CD8-positive, alpha-beta memory T cell (primary cell): ENCODE data around the gene ADAM17. TPM values are rescaled to one million over a fixed set of nuclear protein-coding genes. Genes with fewer than 3 reads are reported as not detected.

ENCODE experiments used
- CTCF ChIA-PET: fragments of 350-600 bp; sonication (Branson Sonifier 250); formaldehyde crosslinking; loops from one replicate; lab custom pipeline; 2021; ENCODE audit warnings: antibody characterized with exemption; lab: Charles Lee
- POLR2A ChIA-PET: fragments of 350-600 bp; sonication (Branson Sonifier 250); formaldehyde crosslinking; loops from one replicate; lab custom pipeline; 2021; ENCODE audit warnings: antibody characterized with exemption; lab: Charles Lee
- DNase-seq, 5 donors: peaks; one replicate each; pipeline versions ENCODE4 v3.0.0 to v3.0.0-alpha.2; 2020 to 2022; ENCODE audit warnings: mixed read lengths in 1 of 5
- H3K27ac ChIP-seq: one replicate; pipeline ENCODE4 v1.7.0; 2013; ENCODE audit warnings: low read depth, mild to moderate bottlenecking, low read length, moderate library complexity
- H3K27me3 ChIP-seq: 2 replicates; pipeline ENCODE4 v1.7.0; 2013; ENCODE audit warnings: low read length, mild to moderate bottlenecking; ENCODE audit not compliant: insufficient read depth, poor library complexity, severe bottlenecking
- H3K36me3 ChIP-seq: 2 replicates; pipeline ENCODE4 v1.7.0; 2013; ENCODE audit warnings: mild to moderate bottlenecking, low read length, moderate library complexity; ENCODE audit not compliant: insufficient read depth
- H3K4me1 ChIP-seq: 2 replicates; pipeline ENCODE4 v1.7.0; 2013; ENCODE audit warnings: mild to moderate bottlenecking, low read length, moderate library complexity; ENCODE audit not compliant: insufficient read depth
- H3K4me3 ChIP-seq: 2 replicates; pipeline ENCODE4 v1.7.0; 2013; ENCODE audit warnings: mild to moderate bottlenecking, low read length
- H3K9me3 ChIP-seq: 2 replicates; pipeline ENCODE4 v1.7.0; 2013; ENCODE audit warnings: mild to moderate bottlenecking, low read length
- H3K27ac Mint-ChIP-seq, 8 donors: one replicate each; pipeline ENCODE4 v1.8.0; 2020 to 2021; ENCODE audit warnings: mixed read lengths in 8 of 8, mild to moderate bottlenecking in 6 of 8, inconsistent platforms in 3 of 8, moderate library complexity in 3 of 8
- H3K27me3 Mint-ChIP-seq, 2 donors: one replicate each; pipeline ENCODE4 v1.8.0; 2020 to 2021; ENCODE audit warnings: mixed read lengths in 2 of 2, mild to moderate bottlenecking in 1 of 2, moderate library complexity in 1 of 2
- H3K36me3 Mint-ChIP-seq, 3 donors: one replicate each; pipeline ENCODE4 v1.8.0; 2020 to 2021; ENCODE audit warnings: mixed read lengths in 3 of 3, inconsistent platforms in 1 of 3, mild to moderate bottlenecking in 1 of 3
- H3K4me1 Mint-ChIP-seq, 3 donors: one replicate each; pipeline ENCODE4 v1.8.0; 2020 to 2021; ENCODE audit warnings: mixed read lengths in 3 of 3, inconsistent platforms in 1 of 3, mild to moderate bottlenecking in 1 of 3
- H3K4me3 Mint-ChIP-seq, 7 donors: one replicate each; pipeline ENCODE4 v1.8.0; 2020 to 2021; ENCODE audit warnings: mixed read lengths in 7 of 7, mild to moderate bottlenecking in 6 of 7, moderate library complexity in 4 of 7, inconsistent platforms in 2 of 7
- H3K9me3 Mint-ChIP-seq, 5 donors: one replicate each; pipeline ENCODE4 v1.8.0; 2020 to 2022; ENCODE audit warnings: mixed read lengths in 5 of 5, mild to moderate bottlenecking in 3 of 5, moderate library complexity in 2 of 5, inconsistent platforms in 1 of 5
- polyA plus RNA-seq: library from polyadenylated mRNA; unstranded; fragments of 300-500 nt; fragmentation: Illumina TruSeq; gene quantifications from one replicate; pipeline ENCODE4 v1.2.3, GENCODE V29; 2021
- total RNA-seq, 2 experiments: library from RNA; stranded (reverse); gene quantifications; one replicate each; pipeline ENCODE4 v1.2.3, GENCODE V29; 2021

ADAM17 gene
- total and polyA plus RNA-seq, 3 experiments from 2014 or later, result 12.6 to 20.9 (median 17.9) TPM

DNA sequence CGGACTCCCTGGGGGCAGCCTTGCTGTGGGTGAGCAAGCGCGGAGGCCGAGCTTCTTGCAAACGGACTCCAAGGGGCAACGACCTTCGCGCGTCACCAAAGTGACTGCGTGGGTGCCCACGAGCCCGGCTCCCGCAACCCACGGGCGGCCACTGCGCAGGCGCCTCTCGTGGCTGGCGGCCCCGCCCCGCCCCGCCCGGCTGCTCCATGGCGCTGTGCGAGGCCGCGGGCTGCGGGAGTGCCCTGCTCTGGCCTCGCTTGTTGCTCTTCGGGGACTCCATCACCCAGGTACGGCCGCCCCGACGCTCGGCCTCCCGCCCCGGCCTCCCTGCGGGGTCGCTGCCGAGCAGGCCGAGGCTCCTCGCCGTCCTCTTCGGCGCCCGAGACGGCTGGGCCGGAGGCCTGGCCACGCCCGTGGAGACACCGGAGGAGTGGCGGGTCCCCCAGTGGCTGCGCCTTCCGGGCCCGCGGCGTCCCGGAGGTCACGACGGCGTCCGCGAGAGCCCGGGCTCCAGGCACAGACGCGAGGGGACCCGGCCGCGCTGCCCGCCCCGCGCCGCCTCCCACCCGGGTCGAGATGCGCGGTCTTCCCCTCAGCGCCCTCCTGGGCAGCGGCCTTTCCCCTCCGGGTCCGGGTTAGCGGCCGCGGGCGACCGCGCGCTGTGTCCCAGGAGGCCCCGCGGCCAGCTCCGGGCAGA is 81.1 kb downstream of the ADAM17 start, which contains the start of gene IAH1:
TSS of gene IAH1 (plus strand) at position 191 of the 697 bp plus-strand sequence. CDS start at position 207, 16 bp downstream.
- H3K4me3 ChIP-seq, result peak within 1 kb of the TSS; percentile 42
- POLR2A ChIA-PET, result interaction anchor here (0.9 to 3.8 kb wide), 6 partner anchors 8 to 368 kb away, joined by 3 to 28 read pairs (median 6); partner anchors contain the start of genes ADAM17, CPSF3, ITGB1BP1 and TAF1B

DNA sequence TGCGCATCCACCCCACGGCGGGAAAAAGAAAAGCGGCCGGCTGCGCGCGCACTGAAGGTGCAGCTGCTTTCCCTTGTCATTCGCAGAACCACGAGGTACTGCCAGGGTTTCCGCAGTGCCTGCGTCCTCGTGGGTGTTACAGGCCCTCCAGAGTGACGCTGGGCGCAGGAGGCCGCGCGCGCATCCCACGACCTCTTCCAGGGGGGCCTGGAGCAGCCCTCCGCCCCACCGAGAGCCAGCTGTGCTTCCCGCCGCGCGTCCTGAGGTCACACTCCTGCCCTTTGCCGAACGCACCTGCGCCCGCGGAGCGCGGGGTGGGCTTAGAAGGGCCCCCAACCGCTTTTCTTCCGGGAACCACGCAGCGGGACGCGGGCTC is 81.7 kb downstream of the ADAM17 start:
- Mint-ChIP-seq H3K27ac (peak overlapping the region; percentile 84 to 98 (median 92)), H3K36me3 (peaks cover 3 to 35% (median 6%) of the 10 kb centered on the region in 3 donors), H3K4me1 (peaks cover 39 to 56% (median 48%) of the 10 kb centered on the region in 3 donors), H3K27me3 (no peaks in the 10 kb centered on the region), H3K4me3 (peak overlapping the region; percentile 83 to 93 (median 84)), H3K9me3 (no peaks in the 10 kb centered on the region)
- peak; percentile 58 to 87 (median 67) for DNase-seq
- POLR2A ChIA-PET, result interaction anchor here (0.6 to 3.8 kb wide), 8 partner anchors 8 to 369 kb away, joined by 3 to 28 read pairs (median 6); partner anchors contain the start of genes ADAM17, CPSF3, ITGB1BP1 and TAF1B
- Histone ChIP-seq H3K4me1 (peaks cover 39% of the 10 kb centered on the region), H3K27ac (peak overlapping the region; percentile 90), H3K36me3 (peaks cover 10% of the 10 kb centered on the region), H3K9me3 (no peaks in the 10 kb centered on the region), H3K4me3 (peak overlapping the region; percentile 42), H3K27me3 (no peaks in the 10 kb centered on the region)
- CTCF ChIA-PET, result interaction anchor here (0.7 to 1.7 kb wide), 8 partner anchors 8 to 328 kb away, joined by 3 to 7 read pairs (median 4); partner anchors contain the start of genes ADAM17 and YWHAQ

More for the DNA sequence above, 81.1 kb downstream of the ADAM17 start, which contains the start of gene IAH1:
- Mint-ChIP-seq H3K4me3 (peak within 1 kb of the TSS; percentile 83 to 93 (median 84)), H3K4me1 (peaks cover 39 to 61% (median 54%) of the 10 kb centered on the region in 3 donors), H3K27ac (peak within 1 kb of the TSS; percentile 89 to 98 (median 92)), H3K36me3 (peaks cover 3 to 38% (median 6%) of the 10 kb centered on the region in 3 donors), H3K27me3 (no peaks in the 10 kb centered on the region), H3K9me3 (no peaks in the 10 kb centered on the region)
- DNase-seq, result peak; percentile 71 to 86 (median 75)
- CTCF ChIA-PET, result interaction anchor here (1.0 to 2.3 kb wide), 6 partner anchors 8 to 324 kb away, joined by 3 to 7 read pairs (median 4); partner anchors contain the start of genes ADAM17 and YWHAQ
- Histone ChIP-seq H3K27me3 (no peaks in the 10 kb centered on the region), H3K9me3 (no peaks in the 10 kb centered on the region), H3K27ac (peak within 1 kb of the TSS; percentile 90), H3K36me3 (peaks cover 13% of the 10 kb centered on the region), H3K4me1 (peaks cover 39% of the 10 kb centered on the region)

- peak overlapping the region; percentile 90 for H3K27ac ChIP-seq
- ChIA-PET CTCF (interaction anchor here (0.7 to 1.7 kb wide), 8 partner anchors 9 to 329 kb away, joined by 3 to 7 read pairs (median 4); partner anchors contain the start of genes ADAM17 and YWHAQ), POLR2A (interaction anchor here (0.6 to 3.8 kb wide), 8 partner anchors 9 to 369 kb away, joined by 3 to 28 read pairs (median 6); partner anchors contain the start of genes ADAM17, CPSF3, ITGB1BP1 and TAF1B)
- peak overlapping the region; percentile 42 for H3K4me3 ChIP-seq
- Mint-ChIP-seq H3K9me3 (no peaks in the 10 kb centered on the region), H3K27ac (peak overlapping the region; percentile 84 to 98 (median 92)), H3K36me3 (peaks cover 3 to 33% (median 6%) of the 10 kb centered on the region in 3 donors), H3K4me3 (peak overlapping the region; percentile 83 to 93 (median 84)), H3K27me3 (no peaks in the 10 kb centered on the region), H3K4me1 (peaks cover 34 to 51% (median 43%) of the 10 kb centered on the region in 3 donors)
- no peaks in the 10 kb centered on the region for H3K27me3 ChIP-seq
- H3K4me1 ChIP-seq, result peaks cover 39% of the 10 kb centered on the region
- no peaks in the 10 kb centered on the region for H3K9me3 ChIP-seq
- H3K36me3 ChIP-seq, result peaks cover 5% of the 10 kb centered on the region
- DNase-seq, result peak in 2 of 5 donors; percentile 11 to 53
Observed at GRCh38 chr2:9473308-9473984, 82.2 kb downstream of the ADAM17 start.

- Mint-ChIP-seq H3K27ac (peak overlapping the region in 7 of 8 donors; percentile 6 to 93 (median 91)), H3K36me3 (peaks cover 3 to 35% (median 6%) of the 10 kb centered on the region in 3 donors), H3K4me1 (peaks cover 25 to 41% (median 34%) of the 10 kb centered on the region in 3 donors), H3K9me3 (no peaks in the 10 kb centered on the region), H3K27me3 (no peaks in the 10 kb centered on the region), H3K4me3 (peak overlapping the region in 6 of 7 donors; percentile 82 to 86 (median 84))
- no peak for DNase-seq
- H3K9me3 ChIP-seq, result no peaks in the 10 kb centered on the region
- ChIA-PET POLR2A (interaction anchor here (3.8 kb wide), 1 partner anchor 49 kb away, joined by 28 read pairs; the partner anchor contains the start of genes CPSF3 and ITGB1BP1), CTCF (interaction anchor here (1.5 to 1.7 kb wide), 3 partner anchors 50 to 326 kb away, joined by 5 to 7 read pairs (median 5); no protein-coding TSS in a partner anchor)
- no peaks in the 10 kb centered on the region for H3K27me3 ChIP-seq
- no peaks in the 10 kb centered on the region for H3K36me3 ChIP-seq
- H3K4me1 ChIP-seq, result peaks cover 34% of the 10 kb centered on the region
- H3K4me3 ChIP-seq, result no peak overlapping the region
- no peak overlapping the region for H3K27ac ChIP-seq
Observed at GRCh38 chr2:9472511-9472910, 83.1 kb downstream of the ADAM17 start.

DNA sequence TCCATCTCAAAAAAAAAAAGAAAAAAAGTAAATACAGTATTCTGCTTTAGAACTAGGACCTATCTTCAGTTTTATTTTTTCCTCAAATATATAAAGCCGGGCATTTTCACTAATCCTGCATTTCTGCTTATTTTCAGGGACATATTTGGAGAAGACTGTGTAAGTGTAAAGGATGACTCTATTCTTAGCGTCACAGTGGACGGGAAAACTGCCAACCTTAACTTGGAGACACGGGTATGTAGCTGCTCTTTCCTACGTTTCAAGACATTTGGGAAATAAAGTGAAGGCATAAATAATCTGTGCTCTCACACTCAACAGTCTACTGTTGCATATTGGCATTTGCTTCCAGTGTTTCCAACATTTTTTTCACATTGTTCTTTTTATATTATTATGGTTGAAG is 84.4 kb downstream of the ADAM17 start:
- DNase-seq, result no peak
- no peak overlapping the region for H3K4me3 ChIP-seq
- H3K9me3 Mint-ChIP-seq, result no peaks in the 10 kb centered on the region
- ChIA-PET CTCF (no interaction called here), POLR2A (interaction anchor here (0.6 to 0.7 kb wide), 2 partner anchors 47 to 132 kb away, joined by 3 to 4 read pairs; partner anchors contain the start of genes CPSF3 and ITGB1BP1)
- no peaks in the 10 kb centered on the region for H3K9me3 ChIP-seq
- peak overlapping the region in 1 of 7 donors; percentile 12 for H3K4me3 Mint-ChIP-seq
- H3K36me3 ChIP-seq, result no peaks in the 10 kb centered on the region
- H3K27me3 ChIP-seq, result no peaks in the 10 kb centered on the region
- peaks cover 22% of the 10 kb centered on the region for H3K4me1 ChIP-seq
- no peak overlapping the region for H3K27ac Mint-ChIP-seq
- no peak overlapping the region for H3K27ac ChIP-seq
- no peaks in the 10 kb centered on the region for H3K27me3 Mint-ChIP-seq
- peaks cover 14 to 28% (median 21%) of the 10 kb centered on the region in 3 donors for H3K4me1 Mint-ChIP-seq
- peaks cover under 1 to 31% (median 8%) of the 10 kb centered on the region in 3 donors for H3K36me3 Mint-ChIP-seq

DNA sequence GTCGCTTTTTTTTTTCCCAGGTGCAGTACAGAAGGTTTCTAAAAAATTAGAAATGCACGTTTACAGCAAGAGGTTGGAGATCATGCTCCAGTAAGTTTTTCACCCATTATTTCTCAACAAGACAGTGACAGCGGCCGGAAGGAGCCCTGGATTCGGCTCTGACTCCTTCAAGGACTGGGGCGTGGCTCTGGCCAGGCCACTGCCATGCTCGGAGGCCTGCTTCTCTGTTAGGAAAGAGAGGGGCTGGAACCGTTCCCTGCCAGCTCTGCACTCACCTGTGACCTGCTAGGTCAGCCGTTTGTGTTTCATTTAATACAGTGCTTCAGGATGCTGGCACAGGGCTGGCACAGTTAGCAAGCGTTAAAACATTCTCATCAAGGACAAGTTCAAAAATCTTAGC is 87.9 kb downstream of the ADAM17 start:
- CTCF ChIA-PET, result no interaction called here
- Mint-ChIP-seq H3K4me3 (no peak overlapping the region), H3K36me3 (peaks cover 4 to 39% (median 5%) of the 10 kb centered on the region in 3 donors), H3K9me3 (no peaks in the 10 kb centered on the region), H3K27me3 (no peaks in the 10 kb centered on the region), H3K27ac (no peak overlapping the region), H3K4me1 (peaks cover 9 to 17% (median 14%) of the 10 kb centered on the region in 3 donors)
- Histone ChIP-seq H3K4me1 (no peaks in the 10 kb centered on the region), H3K36me3 (no peaks in the 10 kb centered on the region), H3K9me3 (no peaks in the 10 kb centered on the region), H3K4me3 (no peak overlapping the region), H3K27me3 (no peaks in the 10 kb centered on the region), H3K27ac (no peak overlapping the region)
- POLR2A ChIA-PET, result no interaction called here
- no peak for DNase-seq

DNA sequence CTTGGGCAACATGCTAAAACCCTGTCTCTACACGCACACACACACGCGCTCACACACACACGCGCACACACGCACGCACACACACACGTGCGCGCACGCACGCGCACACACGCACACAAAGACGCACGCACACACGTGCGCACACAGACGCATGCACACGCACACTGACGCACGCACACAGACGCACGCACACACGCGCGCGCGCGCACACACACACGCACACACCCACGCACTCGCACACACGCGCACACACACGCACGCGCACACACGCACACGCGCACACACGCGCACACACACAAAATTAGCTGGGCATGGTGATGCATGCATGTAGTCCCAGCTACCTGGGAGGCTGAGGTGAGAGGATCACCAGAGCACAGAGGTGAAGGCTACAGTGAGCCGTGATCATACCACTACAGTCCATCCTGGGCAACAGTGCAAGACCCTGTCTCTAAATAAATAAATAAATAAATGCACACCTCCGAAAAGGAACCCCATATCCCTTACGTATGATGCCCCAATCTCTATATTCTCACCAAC is 89.4 kb downstream of the ADAM17 start:
- Mint-ChIP-seq H3K27ac (peak overlapping the region in 1 of 8 donors; percentile 16), H3K4me1 (peaks cover 9 to 14% (median 13%) of the 10 kb centered on the region in 3 donors), H3K27me3 (no peaks in the 10 kb centered on the region), H3K4me3 (no peak overlapping the region), H3K9me3 (no peaks in the 10 kb centered on the region), H3K36me3 (peaks cover 4 to 42% (median 5%) of the 10 kb centered on the region in 3 donors)
- ChIA-PET CTCF (no interaction called here), POLR2A (no interaction called here)
- Histone ChIP-seq H3K9me3 (no peaks in the 10 kb centered on the region), H3K4me3 (no peak overlapping the region), H3K36me3 (no peaks in the 10 kb centered on the region), H3K4me1 (no peaks in the 10 kb centered on the region), H3K27ac (no peak overlapping the region), H3K27me3 (no peaks in the 10 kb centered on the region)
- no peak for DNase-seq
